GM23338 (cell line): ENCODE results near the gene PQBP1. TPM values are rescaled to one million over a fixed set of nuclear protein-coding genes. Genes with fewer than 3 reads are reported as not detected.
"Not testable (repeated sequence)": the region's sequence is repeated elsewhere in the genome, so short reads cannot be mapped to it uniquely, and the experiment has no call there.

Source experiments
- ATAC-seq: fragments of 200-7000 bp; cut with Tn5 transposase; 3 replicates; pipeline ENCODE4 v1.9.1; 2020
- DNase-seq: peaks from one replicate; pipeline ENCODE4 v3.0.0-alpha.2; 2015; ENCODE audit warnings: low spot score
- H2AFZ ChIP-seq: fragments of 200-600 bp; sonication (generic); 2 replicates; pipeline ENCODE4 v1.8.0; 2016; ENCODE audit warnings: antibody characterized with exemption, mild to moderate bottlenecking, moderate library complexity
- H3F3A ChIP-seq: fragments of 200-600 bp; sonication (generic); replicated peaks from 2 replicates; pipeline ENCODE4 v1.8.0; 2017; ENCODE audit warnings: antibody characterized with exemption, mixed run types, low read depth
- H3K27ac ChIP-seq: fragments of 200-600 bp; sonication (generic); 2 replicates; pipeline ENCODE4 v1.6.1; 2016; ENCODE audit warnings: low read depth
- H3K27me3 ChIP-seq: fragments of 200-600 bp; sonication (generic); 2 replicates; pipeline ENCODE4 v1.8.0; 2016; ENCODE audit warnings: mild to moderate bottlenecking, mixed run types, moderate library complexity; ENCODE audit not compliant: insufficient read depth
- H3K36me3 ChIP-seq: fragments of 200-600 bp; sonication (generic); 2 replicates; pipeline ENCODE4 v1.8.0; 2016; ENCODE audit warnings: mild to moderate bottlenecking; ENCODE audit not compliant: insufficient read depth
- H3K4me1 ChIP-seq: fragments of 200-600 bp; sonication (generic); 2 replicates; pipeline ENCODE4 v1.8.0; 2016; ENCODE audit warnings: mild to moderate bottlenecking, moderate library complexity; ENCODE audit not compliant: insufficient read depth
- H3K4me2 ChIP-seq: fragments of 200-600 bp; sonication (generic); 2 replicates; pipeline ENCODE4 v1.7.1; 2017; ENCODE audit warnings: mixed run types
- H3K4me3 ChIP-seq: fragments of 200-600 bp; sonication (generic); 2 replicates; pipeline ENCODE4 v1.6.1; 2016; ENCODE audit warnings: mixed run types
- H3K79me2 ChIP-seq: fragments of 200-600 bp; sonication (generic); replicated peaks from 2 replicates; pipeline ENCODE4 v1.8.0; 2017; ENCODE audit warnings: mild to moderate bottlenecking; ENCODE audit not compliant: insufficient read depth
- H3K9me2 ChIP-seq: fragments of 200-600 bp; sonication (generic); 2 replicates; pipeline ENCODE4 v1.8.0; 2017; ENCODE audit not compliant: insufficient read depth
- H4K20me1 ChIP-seq: fragments of 200-600 bp; sonication (generic); replicated peaks from 2 replicates; pipeline ENCODE4 v1.8.0; 2017; ENCODE audit warnings: mild to moderate bottlenecking; ENCODE audit not compliant: insufficient read depth
- H3K27ac Mint-ChIP-seq: 2 replicates; pipeline ENCODE4 v1.8.0; 2020; ENCODE audit warnings: inconsistent platforms, mild to moderate bottlenecking, moderate library complexity, mixed read lengths
- H3K27me3 Mint-ChIP-seq: 3 replicates; pipeline ENCODE4 v1.8.0; 2022; ENCODE audit warnings: low read depth, mild to moderate bottlenecking, moderate library complexity, mixed read lengths, inconsistent platforms; ENCODE audit not compliant: insufficient read depth, poor library complexity
- H3K36me3 Mint-ChIP-seq: 3 replicates; pipeline ENCODE4 v1.8.0; 2021; ENCODE audit warnings: low read depth, mild to moderate bottlenecking, inconsistent platforms, moderate library complexity, mixed read lengths
- H3K4me1 Mint-ChIP-seq: 3 replicates; pipeline ENCODE4 v1.8.0; 2020; ENCODE audit warnings: mild to moderate bottlenecking, inconsistent platforms, mixed read lengths
- H3K4me3 Mint-ChIP-seq: 3 replicates; pipeline ENCODE4 v1.8.0; 2021; ENCODE audit warnings: moderate library complexity, mild to moderate bottlenecking, inconsistent platforms, mixed read lengths
- H3K9me3 Mint-ChIP-seq: 3 replicates; pipeline ENCODE4 v1.8.0; 2020; ENCODE audit warnings: moderate library complexity, mild to moderate bottlenecking, inconsistent platforms, mixed read lengths
- EZH2phosphoT487 ChIP-seq: fragments of 200-600 bp; sonication (generic); IDR thresholded peaks from one replicate; pipeline ENCODE4 v1.8.1; 2018; ENCODE audit warnings: antibody characterized with exemption; ENCODE audit not compliant: unreplicated experiment
- POLR2AphosphoS5 ChIP-seq: IDR thresholded peaks from 2 replicates; pipeline ENCODE4 v1.6.1; 2016; ENCODE audit warnings: antibody characterized with exemption, low read depth
- REST ChIP-seq: IDR thresholded peaks from one replicate; pipeline ENCODE4 v1.6.1; 2018; ENCODE audit warnings: antibody characterized with exemption; ENCODE audit not compliant: unreplicated experiment
- STAT1 ChIP-seq: IDR thresholded peaks from one replicate; pipeline ENCODE4 v1.6.1; 2016; ENCODE audit warnings: antibody characterized with exemption; ENCODE audit not compliant: unreplicated experiment
- polyA plus RNA-seq: library from polyadenylated mRNA; unstranded; fragments of >200 nt; fragmentation: Nextera tagmentation; extraction: Ambion mirVana; gene quantifications from 2 replicates; pipeline ENCODE4 v1.2.1, GENCODE V29; 2016
- total RNA-seq: library from RNA; depleted of rRNA; stranded (reverse); fragments of >200 nt; shearing (Covaris generic); gene quantifications from 2 replicates; pipeline ENCODE4 v1.2.3, GENCODE V29; 2014

PQBP1 gene
- total and polyA plus RNA-seq, 2 experiments from 2014 or later: 63.4 to 130 TPM

- TF ChIP-seq REST (no peak), STAT1 (no peak)
Observed at GRCh38 chrX:48864210-48864609, 33.5 kb upstream of the PQBP1 start (continued).

GRCh38 chrX:48872017-48872416 is 25.7 kb upstream of the PQBP1 start:
- H3K36me3 ChIP-seq, H3K9me2 ChIP-seq, H2AFZ ChIP-seq, H3K4me3 Mint-ChIP-seq, H3K27me3 Mint-ChIP-seq, H3K9me3 Mint-ChIP-seq, H3K4me2 ChIP-seq, H4K20me1 ChIP-seq, H3K4me1 Mint-ChIP-seq, H3K27ac ChIP-seq, H3F3A ChIP-seq, DNase-seq, H3K36me3 Mint-ChIP-seq, H3K27me3 ChIP-seq, H3K27ac Mint-ChIP-seq, ATAC-seq, H3K4me3 ChIP-seq, H3K79me2 ChIP-seq, H3K4me1 ChIP-seq: not testable (repeated sequence)

- H3K4me3 ChIP-seq, H3K27ac ChIP-seq, H3K9me2 ChIP-seq, H3K9me3 Mint-ChIP-seq, H3K27me3 ChIP-seq, H4K20me1 ChIP-seq, ATAC-seq, H3K4me3 Mint-ChIP-seq, H3K36me3 Mint-ChIP-seq, H3K27ac Mint-ChIP-seq, DNase-seq, H2AFZ ChIP-seq, H3K4me2 ChIP-seq, H3K4me1 Mint-ChIP-seq, H3K4me1 ChIP-seq, H3F3A ChIP-seq, H3K27me3 Mint-ChIP-seq, H3K36me3 ChIP-seq, H3K79me2 ChIP-seq: not testable (repeated sequence)
Observed at GRCh38 chrX:48876944-48877343, 20.8 kb upstream of the PQBP1 start.

GRCh38 chrX:48883729-48884128 is 14.0 kb upstream of the PQBP1 start:
- no peak for ATAC-seq
- Mint-ChIP-seq H3K27ac (no peak overlapping the region), H3K27me3 (no peaks in the 10 kb centered on the region), H3K4me3 (no peak overlapping the region), H3K36me3 (no peaks in the 10 kb centered on the region), H3K9me3 (no peaks in the 10 kb centered on the region), H3K4me1 (no peaks in the 10 kb centered on the region)
- Histone ChIP-seq H3K4me2 (no peak overlapping the region), H3K36me3 (no peaks in the 10 kb centered on the region), H3K27me3 (no peaks in the 10 kb centered on the region), H2AFZ (no peak overlapping the region), H3K4me1 (no peaks in the 10 kb centered on the region), H3K4me3 (no peak overlapping the region), H3K9me2 (no peaks in the 10 kb centered on the region), H4K20me1 (no peaks in the 10 kb centered on the region), H3K79me2 (no peaks in the 10 kb centered on the region), H3F3A (no peaks in the 10 kb centered on the region), H3K27ac (no peak overlapping the region)
- DNase-seq: peak; percentile 17
- TF ChIP-seq REST: no peak
- TF ChIP-seq POLR2AphosphoS5: no peak
- TF ChIP-seq EZH2phosphoT487: no peak
